HEK293 (cell line): Measurements from ENCODE around the gene ZNF451.

Source experiments
- CTCF ChIP-seq: fragments of 450-650 bp; formaldehyde crosslinking; IDR thresholded peaks from 2 replicates; pipeline ENCODE4 v1.5.1; 2016; ENCODE audit warnings: missing biosample characterization, missing genetic modification characterization
- KLF1 ChIP-seq: fragments of 450-650 bp; formaldehyde crosslinking; IDR thresholded peaks from 2 replicates; pipeline ENCODE4 v1.5.1; 2016; ENCODE audit warnings: missing biosample characterization, missing genetic modification characterization
- MEIS1 ChIP-seq: sonication (generic); formaldehyde crosslinking; IDR thresholded peaks from 2 replicates; pipeline ENCODE4 v1.8.1; 2022; ENCODE audit warnings: missing genetic modification reagents, mild to moderate bottlenecking, borderline replicate concordance
- SETDB1 ChIP-seq: IDR thresholded peaks from one replicate; pipeline ENCODE4 v1.6.1; 2017; ENCODE audit warnings: mild to moderate bottlenecking, low read length, moderate library complexity, mixed read lengths; ENCODE audit not compliant: insufficient read length
- SP2 ChIP-seq: fragments of 450-650 bp; formaldehyde crosslinking; IDR thresholded peaks from 2 replicates; pipeline ENCODE4 v1.5.1; 2016; ENCODE audit warnings: missing biosample characterization, missing genetic modification characterization
- YY1 ChIP-seq: fragments of 450-650 bp; formaldehyde crosslinking; IDR thresholded peaks from 2 replicates; pipeline ENCODE4 v1.5.1; 2018; ENCODE audit warnings: missing biosample characterization, missing genetic modification characterization
- YY2 ChIP-seq: fragments of 450-650 bp; formaldehyde crosslinking; IDR thresholded peaks from 2 replicates; pipeline ENCODE4 v1.5.1; 2016; ENCODE audit warnings: missing biosample characterization, missing genetic modification characterization
- ZBTB44 ChIP-seq: fragments of 450-650 bp; IDR thresholded peaks from 2 replicates; pipeline ENCODE4 v1.5.1; 2018; ENCODE audit warnings: missing biosample characterization, mild to moderate bottlenecking, missing genetic modification characterization
- ZNF335 ChIP-seq: fragments of 450-650 bp; formaldehyde crosslinking; conservative IDR thresholded peaks from 2 replicates; pipeline ENCODE4 v1.5.1; 2016; ENCODE audit warnings: missing biosample characterization, missing genetic modification characterization
- ZNF433 ChIP-seq: fragments of 450-650 bp; formaldehyde crosslinking; IDR thresholded peaks from 2 replicates; pipeline ENCODE4 v1.5.1; 2016; ENCODE audit warnings: missing biosample characterization, missing genetic modification characterization, low read depth
- ZNF585B ChIP-seq: fragments of 450-650 bp; formaldehyde crosslinking; IDR thresholded peaks from 2 replicates; pipeline ENCODE4 v1.5.1; 2016; ENCODE audit warnings: missing biosample characterization, missing genetic modification characterization
- ZNF645 ChIP-seq: fragments of 450-650 bp; formaldehyde crosslinking; IDR thresholded peaks from 2 replicates; pipeline ENCODE4; 2016; ENCODE audit warnings: missing biosample characterization, missing genetic modification characterization

- no peak for TF ChIP-seq YY2 (tag by site-specific recombination)
- no peak for TF ChIP-seq ZNF433
- TF ChIP-seq ZNF585B (tag by site-specific recombination) = no peak
- no peak for TF ChIP-seq SP2
- no peak for TF ChIP-seq CTCF (tag by site-specific recombination)
- TF ChIP-seq KLF1 (tag by site-specific recombination) = no peak
- TF ChIP-seq ZBTB44 (tag by site-specific recombination) = no peak
- TF ChIP-seq ZNF335 = no peak
- TF ChIP-seq YY1 (tag by site-specific recombination) = no peak
- no peak for TF ChIP-seq MEIS1 (CRISPR knock-in tag)
- TF ChIP-seq ZNF645 (tag by site-specific recombination) = no peak
- TF ChIP-seq SETDB1 = no peak
These were observed 7.6 kb downstream of the ZNF451 start for GRCh38 chr6:57097596-57097995.
